CD4-positive, alpha-beta T cell treated with Interferon gamma for 1 hour (primary cell): ENCODE measurements around the gene PDE5A.

Experiments
- DNase-seq: peaks from one replicate; pipeline ENCODE4 v3.0.0-alpha.2; 2020

Gene PDE5A

GRCh38 chr4:119580293-119580692 lies 48.3 kb downstream of the PDE5A start:
- no peak for DNase-seq

- no peak for DNase-seq
These were observed 48.8 kb downstream of the PDE5A start for GRCh38 chr4:119579823-119580222.

DNA sequence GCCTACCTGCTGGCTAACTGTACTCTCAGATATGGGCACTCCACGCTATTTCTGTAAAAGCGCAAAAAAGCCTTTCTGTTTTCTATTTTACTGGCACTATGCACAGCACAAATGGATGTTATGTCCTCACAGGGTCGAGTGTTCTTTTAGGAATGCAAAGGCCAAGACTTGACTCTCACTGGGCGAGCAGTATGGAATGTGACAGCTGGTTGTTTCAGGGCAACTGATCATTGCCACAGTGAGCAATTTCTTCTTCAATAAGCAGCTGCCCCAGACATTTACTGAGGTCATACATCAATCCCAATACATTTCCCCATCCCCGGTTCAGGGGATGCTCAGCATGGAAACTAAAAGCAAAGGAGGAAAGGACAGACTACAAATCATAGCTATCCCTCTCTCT lies 58.2 kb downstream of the PDE5A start:
- DNase-seq, result no peak

- DNase-seq, result no peak
These were observed 64.5 kb downstream of the PDE5A start for GRCh38 chr4:119564106-119564505.

GRCh38 chr4:119559044-119559647 lies 69.5 kb downstream of the PDE5A start:
- DNase-seq, result no peak

GRCh38 chr4:119550857-119551532 lies 77.6 kb downstream of the PDE5A start:
- DNase-seq, result no peak

GRCh38 chr4:119549639-119550038 lies 79.0 kb downstream of the PDE5A start:
- no peak for DNase-seq

DNA sequence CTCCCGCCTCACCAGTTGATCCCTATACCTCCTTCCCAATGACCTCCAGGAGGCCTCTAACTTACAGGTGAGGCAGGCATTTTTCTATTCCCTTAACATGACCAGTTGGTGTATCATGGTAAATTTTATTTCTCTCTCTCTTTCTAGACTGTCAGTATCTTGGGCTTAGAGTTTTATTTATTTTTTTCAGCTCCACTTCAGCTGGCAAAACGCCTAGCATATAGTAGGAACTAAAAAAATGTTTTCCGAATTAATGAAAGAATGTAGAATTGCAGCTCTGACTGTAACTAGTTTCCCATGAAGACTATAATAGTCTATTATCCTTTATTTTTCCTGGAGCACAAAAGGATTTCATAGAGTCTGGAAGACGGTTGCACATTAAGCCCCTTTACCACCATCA lies 84.8 kb downstream of the PDE5A start:
- no peak for DNase-seq

- DNase-seq, result no peak
These were observed 85.4 kb downstream of the PDE5A start for GRCh38 chr4:119543187-119543586.

DNA sequence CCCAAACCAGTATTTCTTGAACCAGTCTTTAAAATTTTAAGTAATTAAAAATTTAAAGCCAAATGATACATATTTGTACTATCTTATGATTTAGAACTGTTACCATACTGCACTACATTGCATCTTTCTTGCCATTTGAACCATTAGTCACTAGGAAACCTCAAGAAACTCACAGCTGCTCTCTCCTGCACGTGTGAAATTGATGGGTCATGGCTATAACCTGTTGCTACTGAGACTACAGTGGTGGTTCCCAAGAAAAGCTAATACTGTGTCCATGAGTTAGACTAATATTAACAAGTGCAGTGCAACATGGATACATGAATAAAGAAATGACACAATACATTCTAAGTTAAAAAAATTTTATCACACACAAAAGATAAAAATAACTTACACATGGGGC lies 88.4 kb downstream of the PDE5A start:
- no peak for DNase-seq

DNA sequence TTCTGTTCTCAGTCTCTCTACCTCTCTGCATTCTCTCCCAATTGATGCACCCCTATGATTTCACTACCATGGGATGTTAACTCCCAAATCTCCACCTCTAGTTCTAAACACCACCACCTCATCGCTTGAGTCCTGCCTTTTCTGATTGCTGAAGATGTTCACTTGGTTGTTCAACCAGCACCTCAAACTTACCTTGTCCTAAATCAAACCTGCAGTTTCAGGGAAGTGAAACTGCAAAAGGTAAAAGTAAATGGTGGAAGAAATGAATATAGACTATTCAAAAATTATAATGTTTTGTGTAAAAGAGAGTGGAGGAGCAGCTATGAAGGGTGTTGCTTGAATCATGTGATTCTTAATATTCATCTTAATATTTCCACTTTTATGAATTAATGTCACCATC lies 91.0 kb downstream of the PDE5A start:
- DNase-seq, result no peak

- no peak for DNase-seq
These were observed 91.8 kb downstream of the PDE5A start for GRCh38 chr4:119536572-119537528.

GRCh38 chr4:119532319-119532718 lies 96.3 kb downstream of the PDE5A start:
- no peak for DNase-seq

- no peak for DNase-seq
These were observed 98.8 kb downstream of the PDE5A start for GRCh38 chr4:119529788-119530187.

- DNase-seq, result no peak
These were observed 101.6 kb downstream of the PDE5A start for GRCh38 chr4:119526786-119527550.

- DNase-seq, result no peak
These were observed 102.6 kb downstream of the PDE5A start for GRCh38 chr4:119525771-119526712.

DNA sequence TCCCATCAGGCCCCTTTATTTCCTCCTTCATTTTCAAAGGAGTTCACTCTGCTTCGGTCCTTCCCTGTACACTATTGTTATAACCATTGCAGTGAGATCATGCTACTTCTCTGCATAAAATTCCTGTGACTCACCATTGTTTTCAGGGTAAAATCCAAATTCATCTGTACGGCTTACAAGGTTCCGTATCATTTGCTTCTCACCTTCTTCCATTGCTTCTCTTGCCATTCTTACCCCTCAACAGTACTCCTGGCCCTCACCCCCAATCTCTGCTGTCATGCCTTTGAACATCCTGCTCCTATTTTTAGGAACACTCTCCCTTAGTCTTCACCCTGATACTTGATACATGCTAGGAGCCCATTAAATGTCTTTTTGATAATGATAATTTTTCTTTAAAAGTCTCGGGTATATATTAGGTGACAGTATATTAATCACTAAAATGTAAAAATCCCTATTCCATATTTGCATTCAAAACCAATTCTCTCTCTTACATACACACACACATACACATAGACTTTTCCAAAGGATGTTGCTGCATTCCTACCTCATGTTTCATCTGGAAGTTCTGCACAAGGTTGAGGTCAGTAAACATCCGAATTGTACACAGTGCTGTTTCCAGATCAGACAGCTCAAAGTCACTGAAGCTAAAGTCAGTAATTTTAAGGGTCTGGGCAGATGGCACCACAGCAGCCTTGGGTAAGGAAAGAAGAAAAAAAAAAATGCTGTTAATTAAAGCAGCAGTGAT lies 103.4 kb downstream of the PDE5A start:
- no peak for DNase-seq

DNA sequence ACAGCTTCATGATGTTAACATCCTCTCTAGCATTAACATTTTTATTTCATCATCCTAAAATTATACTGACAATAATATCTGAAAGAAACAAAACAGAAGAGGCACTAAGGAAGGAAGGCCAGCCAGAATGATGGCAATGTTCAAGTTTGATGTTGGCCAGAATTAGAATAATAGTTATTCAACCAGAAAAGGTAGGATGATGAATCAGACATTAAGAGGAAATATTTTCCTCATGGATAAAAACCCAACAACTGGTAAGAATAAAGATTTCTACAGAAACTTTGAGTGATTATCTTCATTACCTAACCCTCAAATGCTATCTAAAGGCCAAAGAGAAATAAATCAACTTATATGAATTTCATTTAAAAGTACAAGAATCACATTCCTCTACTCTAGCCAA lies 105.2 kb downstream of the PDE5A start:
- DNase-seq, result no peak

- DNase-seq, result no peak
These were observed 107.3 kb downstream of the PDE5A start for GRCh38 chr4:119521268-119521667.

GRCh38 chr4:119518915-119519410 lies 109.6 kb downstream of the PDE5A start:
- DNase-seq, result no peak
